AG09309 (cell line): Measurements from ENCODE around the gene NACAD.

ENCODE experiments used
- DNase-seq: peaks from one replicate; pipeline ENCODE4 v3.0.0-alpha.2; 2010; ENCODE audit warnings: low read depth
- H3K4me3 ChIP-seq: 2 replicates; pipeline ENCODE4 v1.5.1; 2011; ENCODE audit warnings: mild to moderate bottlenecking, low read depth, low read length, moderate library complexity; ENCODE audit not compliant: control insufficient read depth
- TF ChIP-seq, protein P1 (sequence below): IDR thresholded peaks from 2 replicates; pipeline ENCODE4 v1.5.1; 2011; ENCODE audit warnings: mild to moderate bottlenecking, low read depth, low read length, inconsistent platforms; ENCODE audit not compliant: insufficient read depth, control insufficient read depth; ENCODE audit errors: missing control alignments

Gene NACAD

GRCh38 chr7:45131891-45132290 lies 43.1 kb upstream of the NACAD start:
- H3K4me3 ChIP-seq: no peak overlapping the region
- TF ChIP-seq, protein P1, sequence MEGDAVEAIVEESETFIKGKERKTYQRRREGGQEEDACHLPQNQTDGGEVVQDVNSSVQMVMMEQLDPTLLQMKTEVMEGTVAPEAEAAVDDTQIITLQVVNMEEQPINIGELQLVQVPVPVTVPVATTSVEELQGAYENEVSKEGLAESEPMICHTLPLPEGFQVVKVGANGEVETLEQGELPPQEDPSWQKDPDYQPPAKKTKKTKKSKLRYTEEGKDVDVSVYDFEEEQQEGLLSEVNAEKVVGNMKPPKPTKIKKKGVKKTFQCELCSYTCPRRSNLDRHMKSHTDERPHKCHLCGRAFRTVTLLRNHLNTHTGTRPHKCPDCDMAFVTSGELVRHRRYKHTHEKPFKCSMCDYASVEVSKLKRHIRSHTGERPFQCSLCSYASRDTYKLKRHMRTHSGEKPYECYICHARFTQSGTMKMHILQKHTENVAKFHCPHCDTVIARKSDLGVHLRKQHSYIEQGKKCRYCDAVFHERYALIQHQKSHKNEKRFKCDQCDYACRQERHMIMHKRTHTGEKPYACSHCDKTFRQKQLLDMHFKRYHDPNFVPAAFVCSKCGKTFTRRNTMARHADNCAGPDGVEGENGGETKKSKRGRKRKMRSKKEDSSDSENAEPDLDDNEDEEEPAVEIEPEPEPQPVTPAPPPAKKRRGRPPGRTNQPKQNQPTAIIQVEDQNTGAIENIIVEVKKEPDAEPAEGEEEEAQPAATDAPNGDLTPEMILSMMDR: no peak
- no peak for DNase-seq

DNA sequence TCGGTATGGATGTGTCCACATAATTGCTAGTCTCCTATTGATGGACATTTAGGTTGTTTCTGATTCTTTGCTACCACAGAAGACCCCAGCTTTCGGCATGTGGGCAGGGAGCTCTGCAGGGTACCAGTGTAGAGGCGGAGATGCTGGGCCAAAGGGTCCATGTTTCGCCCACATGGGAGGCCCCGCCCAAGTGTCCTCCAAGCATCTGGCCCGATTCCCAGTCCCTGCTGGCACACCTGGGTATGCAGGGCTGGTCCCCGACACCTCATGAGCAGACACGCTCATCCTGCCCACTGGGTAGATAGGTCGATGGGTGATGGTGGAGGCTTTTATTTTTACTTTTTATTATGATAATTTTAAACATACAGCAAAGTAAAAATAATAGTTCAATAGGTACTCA lies 42.1 kb upstream of the NACAD start:
- TF ChIP-seq, protein P1: no peak
- no peak for DNase-seq
- no peak overlapping the region for H3K4me3 ChIP-seq

DNA sequence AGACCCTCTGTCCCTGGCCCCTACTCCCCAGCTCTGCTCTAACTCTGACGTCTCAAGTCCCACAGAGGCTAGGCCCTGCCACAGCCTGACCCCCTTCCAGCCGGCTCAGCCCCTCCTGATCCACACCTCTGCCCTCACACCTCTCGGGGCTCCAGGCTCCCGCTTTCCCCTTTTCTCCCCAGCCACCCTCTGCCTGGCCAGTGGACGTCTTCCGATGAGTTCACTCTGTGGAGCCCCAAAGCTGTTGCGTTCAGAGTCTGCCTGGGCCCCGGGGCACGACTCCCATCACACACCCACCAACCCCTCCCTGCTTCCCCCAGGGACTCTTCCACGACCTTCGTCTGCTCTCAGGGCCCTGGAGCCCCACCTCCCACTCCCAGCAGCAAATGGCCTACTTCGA lies 41.1 kb upstream of the NACAD start:
- TF ChIP-seq, protein P1: no peak
- H3K4me3 ChIP-seq: no peak overlapping the region
- DNase-seq: no peak

- TF ChIP-seq, protein P1: no peak
- no peak for DNase-seq
- no peak overlapping the region for H3K4me3 ChIP-seq
These were observed 40.5 kb upstream of the NACAD start for GRCh38 chr7:45129181-45129800.

GRCh38 chr7:45126920-45127319 lies 38.2 kb upstream of the NACAD start:
- DNase-seq: no peak
- no peak overlapping the region for H3K4me3 ChIP-seq
- TF ChIP-seq, protein P1: no peak

GRCh38 chr7:45126201-45126600 lies 37.4 kb upstream of the NACAD start:
- no peak for DNase-seq
- TF ChIP-seq, protein P1: no peak
- H3K4me3 ChIP-seq: no peak overlapping the region
